ENCODE results near the gene HPSE2.

GRCh38 chr10:98576096-98576495, 659.6 kb downstream of the HPSE2 start:
- TF ChIP-seq CTCF (IDR thresholded peaks at IDR 0.05), result no peak
- TF ChIP-seq POLR2AphosphoS5 (IDR thresholded peaks at IDR 0.05; ENCODE audit: low read depth, low read length), result no peak
- TF ChIP-seq SIN3A (IDR thresholded peaks at IDR 0.05; ENCODE audit: borderline replicate concordance, insufficient read depth, low read depth, low read length), result no peak
- TF ChIP-seq TCF7L2 (IDR thresholded peaks at IDR 0.05; ENCODE audit: low read depth, low read length), result no peak
